Ishikawa (cell line): Measurements from ENCODE around the gene RNF151.

Source experiments
- CEBPB ChIP-seq: IDR thresholded peaks from 2 replicates; pipeline ENCODE4 v1.6.1; 2012
- CREB1 ChIP-seq: IDR thresholded peaks from 2 replicates; pipeline ENCODE4 v1.6.1; 2012; ENCODE audit warnings: low read depth
- EGR1 ChIP-seq: IDR thresholded peaks from 2 replicates; pipeline ENCODE4 v1.6.1; 2012
- EP300 ChIP-seq: IDR thresholded peaks from 2 replicates; pipeline ENCODE4 v1.6.1; 2012; ENCODE audit warnings: borderline replicate concordance
- FOXM1 ChIP-seq: IDR thresholded peaks from 2 replicates; pipeline ENCODE4 v1.6.1; 2012; ENCODE audit warnings: low read depth, borderline replicate concordance
- MAX ChIP-seq: IDR thresholded peaks from 2 replicates; pipeline ENCODE4 v1.6.1; 2012
- NFIC ChIP-seq: IDR thresholded peaks from 2 replicates; pipeline ENCODE4 v1.6.1; 2012
- RAD21 ChIP-seq: IDR thresholded peaks from 2 replicates; pipeline ENCODE4 v1.6.1; 2012; ENCODE audit warnings: low read depth
- REST ChIP-seq: IDR thresholded peaks from 2 replicates; pipeline ENCODE4 v1.6.1; 2012; ENCODE audit warnings: low read depth, mild to moderate bottlenecking
- TAF1 ChIP-seq: IDR thresholded peaks from 2 replicates; pipeline ENCODE4 v1.6.1; 2012; ENCODE audit warnings: low read depth, mild to moderate bottlenecking
- TCF12 ChIP-seq: IDR thresholded peaks from 2 replicates; pipeline ENCODE4 v1.6.1; 2012; ENCODE audit warnings: low read depth
- TEAD4 ChIP-seq: IDR thresholded peaks from 2 replicates; pipeline ENCODE4 v1.6.1; 2012
- USF1 ChIP-seq: IDR thresholded peaks from 2 replicates; pipeline ENCODE4 v1.6.1; 2012
- YY1 ChIP-seq: IDR thresholded peaks from 2 replicates; pipeline ENCODE4 v1.6.1; 2012; ENCODE audit warnings: low read depth
- ZBTB7A ChIP-seq: IDR thresholded peaks from 2 replicates; pipeline ENCODE4 v1.6.1; 2012; ENCODE audit warnings: low read depth

Gene RNF151

GRCh38 chr16:1947369-1947670 is 19.3 kb upstream of the RNF151 start:
- TF ChIP-seq CEBPB (no peak), TEAD4 (no peak), FOXM1 (no peak), NFIC (no peak), CREB1 (no peak), YY1 (no peak), TAF1 (no peak), ZBTB7A (no peak)

GRCh38 chr16:1949507-1949906 is 17.1 kb upstream of the RNF151 start:
- TF ChIP-seq FOXM1 = no peak
- TF ChIP-seq CEBPB = no peak
- no peak for TF ChIP-seq USF1
- TF ChIP-seq TEAD4 = no peak
- TF ChIP-seq YY1 = no peak
- TF ChIP-seq NFIC = no peak
- no peak for TF ChIP-seq CREB1

GRCh38 chr16:1950047-1950446 is 16.6 kb upstream of the RNF151 start:
- TF ChIP-seq RAD21 (no peak), MAX (no peak), NFIC (no peak), USF1 (no peak), CEBPB (no peak), TAF1 (no peak), YY1 (no peak), EGR1 (no peak)

- TF ChIP-seq FOXM1 (no peak), ZBTB7A (no peak), EP300 (no peak)
Observed at GRCh38 chr16:1950559-1950958, 16.1 kb upstream of the RNF151 start.

GRCh38 chr16:1953734-1954133 is 12.9 kb upstream of the RNF151 start:
- no peak for TF ChIP-seq REST
- no peak for TF ChIP-seq EGR1

GRCh38 chr16:1958715-1959268 is 7.9 kb upstream of the RNF151 start:
- TF ChIP-seq CREB1 = no peak
- TF ChIP-seq MAX = no peak
- no peak for TF ChIP-seq EGR1
- TF ChIP-seq ZBTB7A = no peak
- TF ChIP-seq TAF1 = no peak
- no peak for TF ChIP-seq CEBPB
- TF ChIP-seq USF1 = no peak
- TF ChIP-seq TCF12 = no peak
- no peak for TF ChIP-seq NFIC
- no peak for TF ChIP-seq RAD21
- TF ChIP-seq EP300 = no peak
- TF ChIP-seq YY1 = no peak
- TF ChIP-seq TEAD4 = no peak
- no peak for TF ChIP-seq REST
- TF ChIP-seq FOXM1 = no peak
